K562 (cell line): ENCODE measurements around the gene USF2. TPM values are rescaled to one million over a fixed set of nuclear protein-coding genes. Genes with fewer than 3 reads are reported as not detected.
A peak's percentile ranks its signal among the peaks of the same experiment; 100 is the strongest.

ENCODE experiments used
- ATAC-seq: fragments of 200-7000 bp; cut with Tn5 transposase; 3 replicates; pipeline ENCODE4 v1.9.1; 2020; ENCODE audit warnings: moderate library complexity
- BruUV-seq: library from RNA; stranded (reverse); fragments of 400-500 nt; replicated peaks from 2 replicates; lab custom pipeline; 2021; lab: Mats Ljungman, UMichigan
- CTCF ChIA-PET: fragments of 300-600 bp; formaldehyde crosslinking; extraction: SDS; loops from one replicate; lab custom pipeline; 2021; ENCODE audit warnings: low intra/inter-chr PET ratio; lab: Yijun Ruan, JAX
- POLR2A ChIA-PET: fragments of 300-600, 350-650 bp; sonication (Branson Sonifier 250); formaldehyde crosslinking; extraction: SDS; loops from one replicate; lab custom pipeline; 2021; ENCODE audit warnings: antibody characterized with exemption, inconsistent platforms; lab: Yijun Ruan, JAX
- DNase-seq, 4 experiments: peaks; one replicate each; pipeline versions ENCODE4 v3.0.0 to v3.0.0-alpha.2; 2011 to 2018; ENCODE audit warnings: low spot score in 3 of 4, mixed read lengths in 3 of 4; ENCODE audit errors: extremely low read depth in 1 of 4
- FAIRE-seq: peaks from 2 replicates; lab custom pipeline; 2011; peaks lifted over from hg19 to GRCh38; lab: Jason Lieb, UNC
- H2AFZ ChIP-seq: 2 replicates; pipeline ENCODE4 v1.6.0; 2011; ENCODE audit warnings: low read depth, low read length, control low read depth, inconsistent platforms
- H3K27ac ChIP-seq: fragments of 200-600 bp; 3 replicates; pipeline ENCODE4 v1.8.0; 2011; ENCODE audit warnings: low read depth, mild to moderate bottlenecking, control low read depth, inconsistent platforms, low read length, moderate library complexity, mixed read lengths; ENCODE audit errors: extremely low read depth
- H3K27me3 ChIP-seq, 2 experiments: fragments of 300-600 bp in 1 of 2; 2 replicates in 1 of 2; 3 replicates in 1 of 2; pipeline versions ENCODE4 v1.6.0 to v1.8.0; 2011; ENCODE audit warnings: inconsistent platforms in 2 of 2, low read length in 2 of 2, mild to moderate bottlenecking in 1 of 2, mixed read lengths in 1 of 2, moderate library complexity in 1 of 2; ENCODE audit not compliant: control insufficient read depth in 2 of 2, insufficient read depth in 2 of 2
- H3K36me3 ChIP-seq: fragments of 300-600 bp; 3 replicates; pipeline ENCODE4 v1.8.0; 2011; ENCODE audit warnings: mild to moderate bottlenecking, low read length, inconsistent platforms; ENCODE audit not compliant: control insufficient read depth, insufficient read depth
- H3K4me1 ChIP-seq, 2 experiments: fragments of 200-600 bp in 1 of 2; replicated peaks in 1 of 2; 2 replicates in 1 of 2; 3 replicates in 1 of 2; pipeline versions ENCODE4 v1.5.1 to v1.8.0; 2011; ENCODE audit warnings: inconsistent platforms in 2 of 2, low read length in 2 of 2, mild to moderate bottlenecking in 1 of 2, mixed read lengths in 1 of 2, moderate library complexity in 1 of 2; ENCODE audit not compliant: control insufficient read depth in 2 of 2, insufficient read depth in 2 of 2
- H3K4me2 ChIP-seq: 2 replicates; pipeline ENCODE4 v1.6.1; 2011; ENCODE audit warnings: low read length, control low read depth, inconsistent platforms, mixed read lengths; ENCODE audit not compliant: insufficient read depth
- H3K4me3 ChIP-seq: fragments of 200-600 bp; sonication (generic), shearing (Covaris generic); 2 replicates; pipeline ENCODE4 v1.5.1; 2016; ENCODE audit warnings: control low read depth, inconsistent platforms
- H3K79me2 ChIP-seq: fragments of 200-600 bp; 3 replicates; pipeline ENCODE4 v1.8.0; 2011; ENCODE audit warnings: low read length, inconsistent platforms; ENCODE audit not compliant: control insufficient read depth, insufficient read depth
- H3K9ac ChIP-seq, 2 experiments: 2 replicates each; pipeline versions ENCODE4 v1.6.0 to v1.6.1; 2011; ENCODE audit warnings: low read depth in 2 of 2, low read length in 2 of 2, control low read depth in 1 of 2, inconsistent platforms in 1 of 2, mild to moderate bottlenecking in 1 of 2, mixed read lengths in 1 of 2; ENCODE audit not compliant: insufficient read depth in 1 of 2
- H3K9me1 ChIP-seq: one replicate; pipeline ENCODE4 v1.6.0; 2011; ENCODE audit warnings: inconsistent platforms, mild to moderate bottlenecking, low read length, moderate library complexity; ENCODE audit not compliant: control insufficient read depth, insufficient read depth
- H3K9me3 ChIP-seq: replicated peaks from 2 replicates; pipeline ENCODE4 v1.5.1; 2011; ENCODE audit warnings: low read depth, low read length, inconsistent platforms; ENCODE audit not compliant: control insufficient read depth, insufficient read depth
- H4K20me1 ChIP-seq: replicated peaks from 2 replicates; pipeline ENCODE4 v1.6.1; 2011; ENCODE audit warnings: low read length, inconsistent platforms, mixed read lengths; ENCODE audit not compliant: control insufficient read depth, insufficient read depth
- ADNP ChIP-seq: fragments of 200-800 bp; sonication (Bioruptor generic); IDR thresholded peaks from 2 replicates; pipeline ENCODE4 v1.6.1; 2016; ENCODE audit warnings: missing genetic modification characterization, missing compliant biosample characterization
- ASH1L ChIP-seq: fragments of 450-650 bp; IDR thresholded peaks from 2 replicates; pipeline ENCODE4 v1.6.1; 2018; ENCODE audit warnings: borderline replicate concordance, mild to moderate bottlenecking, low read depth; ENCODE audit not compliant: partially characterized antibody
- BCL6 ChIP-seq: fragments of 250-450 bp; sonication (Bioruptor Pico); IDR thresholded peaks from 2 replicates; pipeline ENCODE4 v1.4.0; 2020
- BCOR ChIP-seq: fragments of 450-650 bp; IDR thresholded peaks from 2 replicates; pipeline ENCODE4 v1.6.1; 2016
- KDM1A ChIP-seq, 2 experiments: fragments of 450-650 bp; IDR thresholded peaks; 2 replicates each; pipeline ENCODE4 v1.6.1; 2016; ENCODE audit warnings: mild to moderate bottlenecking in 2 of 2
- RBM25 ChIP-seq: fragments of 200-400 bp; formaldehyde crosslinking; IDR thresholded peaks from 2 replicates; pipeline ENCODE4 v1.6.1; 2018; ENCODE audit warnings: low read length, low read depth, moderate library complexity; ENCODE audit not compliant: severe bottlenecking
- SIN3B ChIP-seq: fragments of 450-650 bp; IDR thresholded peaks from 2 replicates; pipeline ENCODE4 v1.6.1; 2017; ENCODE audit warnings: low read depth, mild to moderate bottlenecking, moderate library complexity
- TRIM24 ChIP-seq, 2 experiments: fragments of 450-650 bp; IDR thresholded peaks; 2 replicates each; pipeline ENCODE4 v1.6.1; 2016
- TRIM28 ChIP-seq: fragments of 450-650 bp; IDR thresholded peaks from 2 replicates; pipeline ENCODE4 v1.6.1; 2017
- ZNF12 ChIP-seq: sonication (generic); formaldehyde crosslinking; IDR thresholded peaks from 2 replicates; pipeline ENCODE4 v1.4.0; 2020; ENCODE audit warnings: mild to moderate bottlenecking, missing genetic modification reagents
- WGBS: fragments of 100-300 bp; shearing (Covaris generic); methylation state at CpG from one replicate; pipeline ENCODE4 v1.1.6; 2016; ENCODE audit warnings: low coverage, mixed read lengths; ENCODE audit not compliant: insufficient coverage; ENCODE audit errors: missing lambda C conversion rate; 5-methylcytosine and 5-hydroxymethylcytosine counted together
- in situ Hi-C: fragments of 300-500 bp; cut with MboI; formaldehyde crosslinking; loops from 4 replicates; pipeline ENCODE4 v1.15.0; 2018; ENCODE audit warnings: inconsistent platforms, mixed read lengths
- intact Hi-C: fragments of 100-400 bp; cut with micrococcal nuclease; formaldehyde crosslinking; loops from 2 replicates; pipeline ENCODE4 v1.14.2; 2022
- polyA plus RNA-seq, 8 experiments: library from polyadenylated mRNA; depleted of rRNA in 4 of 8; stranded (reverse) in 5 of 8; unstranded in 3 of 8; fragments of >200 nt; fragmentation: Nextera tagmentation in 2 of 8; fragmentation: Illumina TruSeq in 1 of 8; extraction: Ambion mirVana in 2 of 8; extraction: Trizol in 1 of 8; gene quantifications; 2 replicates each; pipeline versions ENCODE4 v1.2.1 to v1.2.3, GENCODE V29; 2011 to 2014; ENCODE audit warnings: inconsistent platforms in 1 of 8, missing spikeins in 1 of 8
- total RNA-seq, 7 experiments: library from RNA; depleted of rRNA in 6 of 7; stranded (reverse); fragments of >200 nt in 6 of 7; fragmentation: Illumina TruSeq in 2 of 7; extraction: Trizol in 2 of 7; gene quantifications; 2 replicates each; pipeline versions ENCODE4 v1.2.1 to v1.2.3, GENCODE V29; 2011 to 2021; ENCODE audit warnings: low replicate concordance in 1 of 7

USF2 gene
- total and polyA plus RNA-seq, 9 of the 15 experiments (the other 6 are each of a cell fraction or from before 2014, with no cell fraction given): 0.27 to 93.7 (median 58.4) TPM

- H4K20me1 ChIP-seq: no peaks in the 10 kb centered on the region
- no TSS peak for BruUV-seq
- H3K27me3 ChIP-seq: no peaks in the 10 kb centered on the region
- H3K4me1 ChIP-seq: peaks cover 9 to 24% of the 10 kb centered on the region in 2 experiments
- no peaks in the 10 kb centered on the region for H3K79me2 ChIP-seq
- H3K36me3 ChIP-seq: no peaks in the 10 kb centered on the region
- no peak overlapping the region for H3K9ac ChIP-seq
- no peak for DNase-seq
- no peak for ATAC-seq
- ChIA-PET POLR2A (interaction anchor here (1.1 kb wide), 1 partner anchor 20 kb away, joined by 3 read pairs; no protein-coding TSS in a partner anchor), CTCF (no interaction called here)
- no peak for FAIRE-seq
- no peaks in the 10 kb centered on the region for H3K9me1 ChIP-seq
- 65% methylated on average over 1 of the region's 1 CpG for WGBS
- intact Hi-C loops: no loop called here
- H3K4me3 ChIP-seq: no peak overlapping the region
- in situ Hi-C loops: no loop called here
- no peak overlapping the region for H3K4me2 ChIP-seq
- peaks cover 33% of the 10 kb centered on the region for H3K9me3 ChIP-seq
- H3K27ac ChIP-seq: no peak overlapping the region
- TF ChIP-seq ZNF12 (peak; percentile 96), TRIM28 (peak; percentile 85), ADNP (peak; percentile 72; the same call in 1 of the 2 replicates), SIN3B (no peak), TRIM24 (IDR thresholded peaks at IDR 0.05) (0 out of 4 replicates have a peak, but pooled peaks of 1 of the 2 experiments have one; percentile 12), KDM1A (IDR thresholded peaks at IDR 0.05) (peak; percentile 67 to 71), ASH1L (no peak), BCOR (peak; percentile 93), BCL6 (CRISPR knock-in tag) (no peak), RBM25 (peak; percentile 99)
- no peak overlapping the region for H2AFZ ChIP-seq
Measured at GRCh38 chr19:35219008-35219407, 49.8 kb upstream of the USF2 start.
